ENCODE measurements around the gene RHOBTB1. TPM values are rescaled to one million over a fixed set of nuclear protein-coding genes. Genes with fewer than 3 reads are reported as not detected.

Gene RHOBTB1
- total RNA-seq, 4 donors from 2014 or later, result 15.5 to 44.0 (median 25.3) TPM

GRCh38 chr10:60970526-60970925 is 26.5 kb upstream of the RHOBTB1 start:
- Histone ChIP-seq H3K9me3 (no peaks in the 10 kb centered on the region), H3K27ac (no peak overlapping the region), H3K4me1 (peaks cover 0 to 38% (median 8%) of the 10 kb centered on the region in 3 donors), H3K27me3 (no peaks in the 10 kb centered on the region), H3K4me3 (no peak overlapping the region), H3K36me3 (no peaks in the 10 kb centered on the region)
- WGBS, 2 donors (ENCODE audit: low coverage in 1 of 2), result 65 to 84% methylated on average over 3 of the region's 3 CpGs
- TF ChIP-seq POLR2AphosphoS5 (IDR thresholded peaks at IDR 0.05), result no peak
- no peak for TF ChIP-seq CTCF (IDR thresholded peaks at IDR 0.05)
- TF ChIP-seq EP300 (IDR thresholded peaks at IDR 0.05), result no peak
- no peak for TF ChIP-seq POLR2A (IDR thresholded peaks at IDR 0.05)
- no peak for ATAC-seq

GRCh38 chr10:60968504-60968903 is 24.5 kb upstream of the RHOBTB1 start:
- Histone ChIP-seq H3K36me3 (no peaks in the 10 kb centered on the region), H3K9me3 (no peaks in the 10 kb centered on the region), H3K27me3 (no peaks in the 10 kb centered on the region), H3K4me1 (peaks cover 0 to 45% (median 8%) of the 10 kb centered on the region in 3 donors), H3K27ac (no peak overlapping the region), H3K4me3 (no peak overlapping the region)
- no peak for ATAC-seq
- 100% methylated on average over 2 to 3 of the region's 3 CpGs for WGBS, 2 donors (ENCODE audit: low coverage in 1 of 2)
- TF ChIP-seq CTCF (IDR thresholded peaks at IDR 0.05), result no peak
- no peak for TF ChIP-seq POLR2AphosphoS5 (IDR thresholded peaks at IDR 0.05)
- TF ChIP-seq POLR2A (IDR thresholded peaks at IDR 0.05), result no peak
- no peak for TF ChIP-seq EP300 (IDR thresholded peaks at IDR 0.05)

- Histone ChIP-seq H3K4me1 (peaks cover 0 to 50% (median 8%) of the 10 kb centered on the region in 3 donors), H3K27ac (no peak overlapping the region), H3K4me3 (no peak overlapping the region), H3K36me3 (no peaks in the 10 kb centered on the region), H3K27me3 (no peaks in the 10 kb centered on the region), H3K9me3 (no peaks in the 10 kb centered on the region)
- no peak for ATAC-seq
- 83 to 100% methylated on average over 1 to 2 of the region's 2 CpGs for WGBS, 2 donors (ENCODE audit: low coverage in 1 of 2)
- TF ChIP-seq POLR2AphosphoS5 (IDR thresholded peaks at IDR 0.05) (no peak), POLR2A (IDR thresholded peaks at IDR 0.05) (no peak), CTCF (IDR thresholded peaks at IDR 0.05) (no peak), EP300 (IDR thresholded peaks at IDR 0.05) (no peak)
Measured at GRCh38 chr10:60967854-60968484, 24.0 kb upstream of the RHOBTB1 start.

GRCh38 chr10:60967260-60967659 is 23.3 kb upstream of the RHOBTB1 start:
- Histone ChIP-seq H3K9me3 (no peaks in the 10 kb centered on the region), H3K27ac (peak overlapping the region in 1 of 4 donors; percentile 25), H3K4me3 (no peak overlapping the region), H3K4me1 (peaks cover 0 to 50% (median 8%) of the 10 kb centered on the region in 3 donors), H3K36me3 (no peaks in the 10 kb centered on the region), H3K27me3 (no peaks in the 10 kb centered on the region)
- ATAC-seq, result no peak
- no peak for TF ChIP-seq POLR2A (IDR thresholded peaks at IDR 0.05)
- TF ChIP-seq POLR2AphosphoS5 (IDR thresholded peaks at IDR 0.05), result no peak
- TF ChIP-seq EP300 (IDR thresholded peaks at IDR 0.05), result no peak
- no peak for TF ChIP-seq CTCF (IDR thresholded peaks at IDR 0.05)
- 13 to 56% methylated on average over 2 to 3 of the region's 4 CpGs for WGBS, 2 donors (ENCODE audit: low coverage in 1 of 2)

GRCh38 chr10:60965696-60966095 is 21.7 kb upstream of the RHOBTB1 start:
- ATAC-seq, result no peak
- H3K4me3 ChIP-seq, result no peak overlapping the region
- WGBS, 2 donors (ENCODE audit: low coverage in 1 of 2), result 78 to 83% methylated on average over 3 of the region's 3 CpGs
- H3K27me3 ChIP-seq, result no peaks in the 10 kb centered on the region
- no peak overlapping the region for H3K27ac ChIP-seq
- H3K4me1 ChIP-seq, result peaks cover 0 to 50% (median 8%) of the 10 kb centered on the region in 3 donors
- H3K36me3 ChIP-seq, result no peaks in the 10 kb centered on the region
- no peaks in the 10 kb centered on the region for H3K9me3 ChIP-seq
- TF ChIP-seq POLR2A (IDR thresholded peaks at IDR 0.05), result no peak
- no peak for TF ChIP-seq EP300 (IDR thresholded peaks at IDR 0.05)
- TF ChIP-seq POLR2AphosphoS5 (IDR thresholded peaks at IDR 0.05), result no peak
- no peak for TF ChIP-seq CTCF (IDR thresholded peaks at IDR 0.05)
